Right lobe of liver (tissue), 4 donors: Measurements from ENCODE around the gene OBSL1.

Experiments used
- POLR2A ChIP-seq: fragments of 450-650 bp; IDR thresholded peaks from one replicate; pipeline ENCODE4 v1.6.1; 2017; ENCODE audit warnings: antibody characterized with exemption, mild to moderate bottlenecking
- TF ChIP-seq, protein P1 (sequence below), 4 donors: fragments of 200-600 bp in 3 of 4; fragments of 450-650 bp in 1 of 4; IDR thresholded peaks; one replicate each; pipeline versions ENCODE4 v1.5.1 to v1.8.0; 2016 to 2022; ENCODE audit warnings: antibody characterized with exemption in 4 of 4, mild to moderate bottlenecking in 2 of 4
- donor health status: DM: no; HTN: no; CAD: no.
- donor health status: DM: no; HTN: no; CAD: no.
- donor health status: DM: no; HTN: yes; CAD: no.

DNA sequence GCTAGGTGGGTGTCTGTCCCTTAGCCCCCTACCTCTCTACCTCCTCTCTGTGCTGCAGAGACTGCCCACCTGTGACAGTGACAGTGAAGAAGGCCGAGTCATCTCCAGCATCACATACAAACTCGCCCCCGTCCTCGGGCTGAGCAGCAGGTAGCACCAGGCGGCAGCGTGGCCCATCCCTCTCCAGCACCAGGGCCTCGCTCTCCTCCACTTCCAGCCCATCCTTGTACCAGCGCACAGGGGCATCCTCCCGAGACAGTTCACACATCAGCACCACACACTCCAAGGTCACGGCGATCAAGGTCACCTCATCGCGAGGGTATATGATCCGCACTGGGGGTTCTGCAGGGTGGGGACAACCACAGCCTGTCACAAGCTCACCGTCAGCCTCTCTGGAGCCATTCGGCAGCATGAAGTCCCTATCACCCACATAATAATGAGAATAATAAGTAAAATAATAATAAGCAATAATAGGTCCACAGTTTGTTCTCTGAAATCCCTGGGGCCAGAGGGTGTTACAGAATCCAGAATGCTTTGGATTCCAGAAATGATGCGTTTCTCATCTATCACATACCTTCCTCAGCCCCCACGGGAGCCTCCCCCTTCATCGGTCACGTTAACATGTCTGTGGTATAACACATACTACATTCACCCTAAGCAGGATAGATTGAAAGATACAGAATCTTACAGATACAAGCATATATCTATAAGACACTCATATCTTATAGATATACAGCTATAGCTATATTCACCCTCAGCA is 12.0 kb downstream of the OBSL1 start:
- TF ChIP-seq, protein P1, sequence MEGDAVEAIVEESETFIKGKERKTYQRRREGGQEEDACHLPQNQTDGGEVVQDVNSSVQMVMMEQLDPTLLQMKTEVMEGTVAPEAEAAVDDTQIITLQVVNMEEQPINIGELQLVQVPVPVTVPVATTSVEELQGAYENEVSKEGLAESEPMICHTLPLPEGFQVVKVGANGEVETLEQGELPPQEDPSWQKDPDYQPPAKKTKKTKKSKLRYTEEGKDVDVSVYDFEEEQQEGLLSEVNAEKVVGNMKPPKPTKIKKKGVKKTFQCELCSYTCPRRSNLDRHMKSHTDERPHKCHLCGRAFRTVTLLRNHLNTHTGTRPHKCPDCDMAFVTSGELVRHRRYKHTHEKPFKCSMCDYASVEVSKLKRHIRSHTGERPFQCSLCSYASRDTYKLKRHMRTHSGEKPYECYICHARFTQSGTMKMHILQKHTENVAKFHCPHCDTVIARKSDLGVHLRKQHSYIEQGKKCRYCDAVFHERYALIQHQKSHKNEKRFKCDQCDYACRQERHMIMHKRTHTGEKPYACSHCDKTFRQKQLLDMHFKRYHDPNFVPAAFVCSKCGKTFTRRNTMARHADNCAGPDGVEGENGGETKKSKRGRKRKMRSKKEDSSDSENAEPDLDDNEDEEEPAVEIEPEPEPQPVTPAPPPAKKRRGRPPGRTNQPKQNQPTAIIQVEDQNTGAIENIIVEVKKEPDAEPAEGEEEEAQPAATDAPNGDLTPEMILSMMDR (IDR thresholded peaks at IDR 0.05), result no peak
- no peak for TF ChIP-seq POLR2A
